ENCODE results near the gene HHEX. TPM values are rescaled to one million over a fixed set of nuclear protein-coding genes. Genes with fewer than 3 reads are reported as not detected.

Gene HHEX
- total RNA-seq, 2 experiments from 2014 or later: 0.31 to 0.55 TPM

GRCh38 chr10:92681306-92681834, 8.4 kb upstream of the HHEX start:
- DNase-seq: no peak
- peaks cover 18% of the 10 kb centered on the region for H3K27me3 Mint-ChIP-seq
- ChIA-PET CTCF (interaction anchor here (0.7 to 0.8 kb wide), 2 partner anchors 160 to 167 kb away, joined by 3 read pairs; partner anchors contain the start of gene EXOC6), POLR2A (no interaction called here)
- H3K36me3 Mint-ChIP-seq: no peaks in the 10 kb centered on the region
- H3K9me3 Mint-ChIP-seq: peaks cover 3% of the 10 kb centered on the region
- H3K4me3 Mint-ChIP-seq: no peak overlapping the region
- H3K4me1 Mint-ChIP-seq (ENCODE audit: low read depth): no peaks in the 10 kb centered on the region
- intact Hi-C loops (cut with micrococcal nuclease): no loop called here
- no peak overlapping the region for H3K27ac Mint-ChIP-seq

DNA sequence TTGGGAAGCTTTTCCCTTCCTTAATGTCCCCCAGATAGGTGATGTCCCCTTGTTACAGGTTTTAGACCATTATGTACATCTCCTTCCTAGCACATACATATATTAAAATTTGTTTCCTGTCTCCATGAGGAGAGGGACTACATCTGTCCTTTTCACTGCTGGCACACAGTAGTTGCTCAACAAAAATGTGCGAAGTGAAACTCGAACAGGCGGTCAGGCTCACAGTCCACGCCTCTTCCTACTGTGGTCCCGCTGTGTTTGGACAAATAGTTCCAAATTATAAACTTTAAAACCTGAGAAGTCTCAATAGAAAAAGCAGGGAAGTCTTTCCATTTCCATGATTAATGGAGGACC, 1.2 kb upstream of the HHEX start:
- ChIA-PET CTCF (no interaction called here), POLR2A (no interaction called here)

GRCh38 chr10:92688927-92689662, 660 bp upstream of the HHEX start:
- H3K27ac Mint-ChIP-seq: no peak overlapping the region
- H3K27me3 Mint-ChIP-seq: peaks cover 55% of the 10 kb centered on the region
- H3K36me3 Mint-ChIP-seq: no peaks in the 10 kb centered on the region
- ChIA-PET CTCF (no interaction called here), POLR2A (no interaction called here)
- H3K4me1 Mint-ChIP-seq (ENCODE audit: low read depth): peaks cover 20% of the 10 kb centered on the region
- intact Hi-C loops (cut with micrococcal nuclease): no loop called here
- peak overlapping the region; percentile 53 for H3K4me3 Mint-ChIP-seq
- peaks cover 3% of the 10 kb centered on the region for H3K9me3 Mint-ChIP-seq
- DNase-seq: peak; percentile 25

More for the DNA sequence above, 1.2 kb upstream of the HHEX start:
- peaks cover 3% of the 10 kb centered on the region for H3K9me3 Mint-ChIP-seq
- H3K4me3 Mint-ChIP-seq: peak overlapping the region; percentile 53
- no peak overlapping the region for H3K27ac Mint-ChIP-seq
- intact Hi-C loops (cut with micrococcal nuclease): no loop called here
- peaks cover 51% of the 10 kb centered on the region for H3K27me3 Mint-ChIP-seq
- H3K36me3 Mint-ChIP-seq: no peaks in the 10 kb centered on the region
- no peak for DNase-seq
- H3K4me1 Mint-ChIP-seq (ENCODE audit: low read depth): peaks cover 20% of the 10 kb centered on the region

GRCh38 chr10:92690211-92690914, 608 bp downstream of the HHEX start:
- CTCF ChIA-PET: interaction anchor here (1.5 to 1.7 kb wide), 2 partner anchors 116 to 155 kb away, joined by 4 read pairs; partner anchors contain the start of gene IDE
- intact Hi-C loops (cut with micrococcal nuclease): loop anchor here (5.0 to 10.0 kb wide), 3 partner anchors 98 to 384 kb away; partner anchors contain the start of genes CYP26A1, EXOC6 and KIF11
- peak overlapping the region; percentile 52 for H3K4me3 Mint-ChIP-seq
- peaks cover 61% of the 10 kb centered on the region for H3K27me3 Mint-ChIP-seq
- POLR2A ChIA-PET: interaction anchor here (0.7 kb wide), 1 partner anchor 158 kb away, joined by 3 read pairs; the partner anchor contains the start of gene EXOC6
- peaks cover 20% of the 10 kb centered on the region for H3K4me1 Mint-ChIP-seq (ENCODE audit: low read depth)
- no peaks in the 10 kb centered on the region for H3K36me3 Mint-ChIP-seq
- H3K27ac Mint-ChIP-seq: no peak overlapping the region
- peaks cover 2% of the 10 kb centered on the region for H3K9me3 Mint-ChIP-seq
- DNase-seq: peak; percentile 81

DNA sequence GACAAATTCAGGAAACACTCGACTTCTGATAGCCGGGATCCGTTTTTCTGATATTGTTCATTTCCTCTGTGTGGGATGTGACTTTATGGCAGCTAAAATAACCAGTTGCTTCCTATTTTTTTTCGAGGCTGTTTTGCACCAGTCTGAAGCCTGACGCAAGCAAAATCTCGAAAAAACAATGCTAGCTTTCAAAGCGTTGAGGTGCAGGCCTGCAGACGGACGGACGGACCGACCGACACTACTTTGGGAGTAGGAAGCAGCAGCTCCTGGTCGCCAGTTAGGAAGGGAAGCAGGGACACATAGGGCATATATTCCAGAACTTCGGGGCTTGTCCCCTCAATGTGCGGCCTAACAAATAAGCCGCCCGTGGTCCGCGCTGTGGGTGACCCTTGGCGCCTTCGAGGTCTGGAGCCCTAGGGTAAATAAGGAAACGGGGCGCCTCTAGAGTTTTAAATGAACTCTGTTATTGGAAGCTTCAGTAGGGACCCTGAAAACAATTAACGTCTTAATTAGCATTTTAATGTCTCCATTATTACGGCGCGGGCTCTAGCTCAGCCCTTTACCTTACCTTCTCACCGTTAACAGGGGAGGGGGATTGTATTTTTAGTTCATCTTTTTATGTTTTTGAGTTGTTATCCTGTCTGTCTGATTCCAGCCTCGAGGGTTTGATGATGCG, 1.3 kb downstream of the HHEX start:
- no peak for DNase-seq
- Mint-ChIP-seq H3K4me1 (ENCODE audit: low read depth) (peaks cover 20% of the 10 kb centered on the region), H3K4me3 (peak overlapping the region; percentile 40), H3K9me3 (no peaks in the 10 kb centered on the region), H3K27me3 (peaks cover 59% of the 10 kb centered on the region), H3K27ac (no peak overlapping the region), H3K36me3 (no peaks in the 10 kb centered on the region)
- POLR2A ChIA-PET: interaction anchor here (0.7 kb wide), 1 partner anchor 157 kb away, joined by 3 read pairs; the partner anchor contains the start of gene EXOC6
- CTCF ChIA-PET: interaction anchor here (1.5 to 1.7 kb wide), 2 partner anchors 117 to 154 kb away, joined by 4 read pairs; partner anchors contain the start of gene IDE
- intact Hi-C loops (cut with micrococcal nuclease): loop anchor here (5.0 to 10.0 kb wide), 3 partner anchors 99 to 384 kb away; partner anchors contain the start of genes CYP26A1, EXOC6 and KIF11

DNA sequence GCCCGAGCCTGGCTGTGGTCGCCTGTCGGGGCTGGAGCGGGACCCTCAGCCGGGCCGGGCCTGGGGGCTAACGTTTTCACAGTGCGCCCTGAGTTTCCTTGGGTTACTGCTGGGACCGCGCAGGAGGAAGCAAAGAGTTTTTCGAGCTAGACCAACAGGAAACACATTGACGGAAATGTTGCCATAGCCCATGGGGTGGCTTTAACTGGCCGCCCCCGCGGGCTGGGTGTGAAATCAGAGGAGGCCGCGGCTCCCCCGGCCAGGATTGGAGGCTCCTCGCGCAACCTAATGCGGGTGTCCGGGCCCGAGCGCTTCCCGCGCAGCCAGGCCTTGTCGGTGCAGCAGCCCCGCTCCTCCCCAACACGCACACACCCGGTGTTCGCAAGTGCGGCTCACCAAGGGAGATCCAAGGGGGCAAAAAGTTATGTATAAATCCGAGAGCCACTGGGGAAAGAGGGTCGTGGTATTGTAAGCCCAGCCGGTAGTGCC, 1.9 kb downstream of the HHEX start:
- POLR2A ChIA-PET: no interaction called here
- H3K4me3 Mint-ChIP-seq: peak overlapping the region; percentile 23
- intact Hi-C loops (cut with micrococcal nuclease): loop anchor here (5.0 to 10.0 kb wide), 3 partner anchors 99 to 383 kb away; partner anchors contain the start of genes CYP26A1, EXOC6 and KIF11
- H3K4me1 Mint-ChIP-seq (ENCODE audit: low read depth): peaks cover 20% of the 10 kb centered on the region
- no peaks in the 10 kb centered on the region for H3K9me3 Mint-ChIP-seq
- no peak overlapping the region for H3K27ac Mint-ChIP-seq
- H3K36me3 Mint-ChIP-seq: no peaks in the 10 kb centered on the region
- peaks cover 61% of the 10 kb centered on the region for H3K27me3 Mint-ChIP-seq
- CTCF ChIA-PET: interaction anchor here (1.5 to 1.7 kb wide), 2 partner anchors 118 to 154 kb away, joined by 4 read pairs; partner anchors contain the start of gene IDE
- peak; percentile 45 for DNase-seq

GRCh38 chr10:92692080-92692671, 2.4 kb downstream of the HHEX start:
- DNase-seq: no peak

DNA sequence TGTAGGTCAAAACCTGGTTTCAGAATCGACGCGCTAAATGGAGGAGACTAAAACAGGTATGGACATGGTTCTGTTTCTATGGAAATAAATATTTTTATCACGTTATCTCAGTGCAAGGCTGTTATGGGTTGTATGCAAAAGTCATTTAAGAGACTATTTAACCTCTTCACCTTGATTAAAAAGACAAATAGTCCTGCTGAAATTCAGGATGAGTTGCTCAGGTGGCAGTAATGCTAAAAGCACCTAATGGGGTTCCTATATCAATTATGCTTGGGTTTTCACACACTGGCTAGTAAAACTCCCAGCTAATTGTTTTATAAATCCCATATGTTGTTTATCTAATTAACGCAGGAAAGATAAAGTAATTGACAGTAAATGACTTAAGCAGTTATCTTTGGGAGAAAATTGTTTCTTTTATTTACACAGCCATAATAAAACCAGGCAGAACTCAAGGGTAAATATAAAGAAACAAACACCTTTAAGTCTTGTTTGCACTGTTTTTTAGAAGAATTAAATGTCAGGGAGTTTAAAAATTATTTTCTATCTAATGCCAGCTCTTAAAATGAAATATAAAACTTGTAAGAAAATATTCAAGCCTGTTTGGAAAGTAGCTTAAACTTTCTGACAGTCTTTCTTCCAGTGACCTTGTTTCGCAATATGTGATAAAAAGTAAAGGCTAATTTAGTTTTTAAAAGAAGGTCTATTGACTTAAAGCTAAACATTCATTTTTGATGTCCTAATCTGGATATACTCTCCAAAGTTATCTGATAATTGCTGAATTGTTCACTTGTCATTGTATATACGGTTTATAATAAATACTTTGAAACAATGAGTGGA, 3.2 kb downstream of the HHEX start:
- no peak overlapping the region for H3K4me3 Mint-ChIP-seq
- intact Hi-C loops (cut with micrococcal nuclease): loop anchor here (5.0 to 10.0 kb wide), 3 partner anchors 101 to 382 kb away; partner anchors contain the start of genes CYP26A1, EXOC6 and KIF11
- peaks cover 20% of the 10 kb centered on the region for H3K4me1 Mint-ChIP-seq (ENCODE audit: low read depth)
- H3K27ac Mint-ChIP-seq: no peak overlapping the region
- POLR2A ChIA-PET: no interaction called here
- no peak for DNase-seq
- H3K9me3 Mint-ChIP-seq: no peaks in the 10 kb centered on the region
- peaks cover 67% of the 10 kb centered on the region for H3K27me3 Mint-ChIP-seq
- no peaks in the 10 kb centered on the region for H3K36me3 Mint-ChIP-seq
- CTCF ChIA-PET: interaction anchor here (1.1 kb wide), 1 partner anchor 155 kb away, joined by 3 read pairs; the partner anchor contains the start of gene EXOC6

More at GRCh38 chr10:92692080-92692671, 2.4 kb downstream of the HHEX start:
- ChIA-PET POLR2A (no interaction called here), CTCF (interaction anchor here (1.5 kb wide), 1 partner anchor 153 kb away, joined by 4 read pairs; no protein-coding TSS in a partner anchor)
- intact Hi-C loops (cut with micrococcal nuclease): loop anchor here (5.0 to 10.0 kb wide), 3 partner anchors 100 to 383 kb away; partner anchors contain the start of genes CYP26A1, EXOC6 and KIF11
- no peak overlapping the region for H3K4me3 Mint-ChIP-seq
- no peak overlapping the region for H3K27ac Mint-ChIP-seq
- peaks cover 20% of the 10 kb centered on the region for H3K4me1 Mint-ChIP-seq (ENCODE audit: low read depth)
- no peaks in the 10 kb centered on the region for H3K36me3 Mint-ChIP-seq
- H3K9me3 Mint-ChIP-seq: no peaks in the 10 kb centered on the region
- peaks cover 65% of the 10 kb centered on the region for H3K27me3 Mint-ChIP-seq

- ChIA-PET CTCF (interaction anchor here (1.1 kb wide), 1 partner anchor 154 kb away, joined by 3 read pairs; the partner anchor contains the start of gene EXOC6), POLR2A (no interaction called here)
- intact Hi-C loops (cut with micrococcal nuclease): loop anchor here (5.0 to 10.0 kb wide), 3 partner anchors 101 to 381 kb away; partner anchors contain the start of genes CYP26A1, EXOC6 and KIF11
- Mint-ChIP-seq H3K4me1 (ENCODE audit: low read depth) (peaks cover 26% of the 10 kb centered on the region), H3K4me3 (no peak overlapping the region), H3K27ac (no peak overlapping the region), H3K9me3 (no peaks in the 10 kb centered on the region), H3K36me3 (no peaks in the 10 kb centered on the region), H3K27me3 (peaks cover 67% of the 10 kb centered on the region)
- no peak for DNase-seq
These were observed 3.8 kb downstream of the HHEX start for GRCh38 chr10:92693534-92693893.
